Activated gamma-delta T cell treated with anti-CD3 and anti-CD28 coated beads, Interleukin-2, amount 50 U/mL, for 16 hours (primary cell): ENCODE results near the gene PRELID2.
"Not testable (repeated sequence)": the region's sequence is repeated elsewhere in the genome, so short reads cannot be mapped to it uniquely, and the experiment has no call there.

Experiments
- DNase-seq: peaks from one replicate; pipeline ENCODE4 v3.0.0-alpha.2; 2020; ENCODE audit warnings: low read depth

The PRELID2 gene

DNA sequence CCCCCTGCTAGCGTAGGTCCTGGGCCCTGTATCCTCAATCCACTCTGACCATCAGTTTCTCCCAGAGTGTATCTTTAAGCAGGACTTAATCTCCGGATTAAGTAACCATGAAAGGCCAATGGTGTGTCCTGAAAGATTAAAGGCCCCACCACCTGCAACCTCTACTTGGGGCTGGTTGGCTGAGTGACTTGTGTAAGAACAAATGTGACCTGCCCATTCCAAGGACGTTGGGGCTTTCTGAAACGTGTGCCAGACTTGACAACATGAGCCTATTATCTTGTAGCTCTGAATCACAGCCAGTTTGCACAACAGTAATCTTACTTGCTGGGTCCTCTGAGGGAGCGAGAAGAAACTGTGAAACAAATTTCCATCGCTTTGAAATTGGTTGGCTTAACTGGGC, 3.1 kb upstream of the PRELID2 start:
- DNase-seq = no peak

DNA sequence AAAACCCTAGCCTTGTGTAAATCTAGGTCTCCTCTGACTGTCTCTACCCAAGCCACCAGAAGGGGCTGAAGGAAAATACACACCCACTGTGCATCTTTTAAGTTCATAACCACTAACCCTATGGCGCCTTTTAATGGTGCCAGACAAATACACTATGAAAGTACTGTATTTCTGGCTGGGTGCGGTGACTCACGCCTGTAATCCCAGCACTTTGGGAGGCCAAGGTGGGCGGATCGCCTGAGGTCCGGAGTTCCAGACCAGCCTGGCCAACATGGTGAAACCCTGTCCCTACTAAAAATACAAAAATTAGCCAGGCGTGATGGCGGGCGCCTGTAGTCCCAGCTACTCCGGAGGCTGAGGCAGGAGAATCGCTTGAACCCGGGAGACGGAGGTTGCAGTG, 1.1 kb upstream of the PRELID2 start:
- DNase-seq = not testable (repeated sequence)

DNA sequence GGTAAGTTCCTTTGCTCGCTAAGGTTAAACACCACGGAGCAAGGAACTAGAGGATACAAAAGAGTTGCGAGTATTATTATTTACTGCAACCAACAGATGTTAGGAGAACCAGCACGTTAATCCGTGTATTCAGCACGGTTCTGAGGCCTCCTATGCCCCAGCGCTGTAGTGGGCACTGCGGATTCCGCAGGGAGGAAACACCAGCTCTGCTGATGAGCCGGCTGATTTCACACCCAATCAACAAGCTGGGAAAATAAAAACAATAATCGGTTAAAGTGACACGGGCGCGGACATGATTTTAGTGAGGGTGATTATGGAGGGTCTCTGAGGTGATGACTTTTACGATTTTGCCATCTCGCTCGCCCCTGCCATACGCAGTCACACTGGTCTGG, 702 bp upstream of the PRELID2 start:
- DNase-seq = no peak

DNA sequence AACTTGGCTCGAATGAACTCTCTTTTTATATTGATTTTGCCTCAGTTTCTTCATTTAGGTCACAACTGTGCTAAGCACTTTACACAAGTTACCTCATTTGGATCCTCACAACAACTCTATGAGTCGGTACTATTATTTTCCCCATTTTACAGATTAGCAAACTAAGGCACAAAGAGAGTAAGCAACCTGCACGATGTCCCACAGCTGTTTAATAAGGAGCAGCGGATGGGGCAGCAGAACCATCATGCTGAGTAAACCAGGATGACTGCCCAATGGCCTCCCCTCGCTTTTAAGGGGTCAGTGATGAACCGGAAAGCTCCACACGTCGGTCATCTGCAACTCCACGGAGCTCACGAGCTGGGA, 607 bp downstream of the PRELID2 start:
- no peak for DNase-seq

DNA sequence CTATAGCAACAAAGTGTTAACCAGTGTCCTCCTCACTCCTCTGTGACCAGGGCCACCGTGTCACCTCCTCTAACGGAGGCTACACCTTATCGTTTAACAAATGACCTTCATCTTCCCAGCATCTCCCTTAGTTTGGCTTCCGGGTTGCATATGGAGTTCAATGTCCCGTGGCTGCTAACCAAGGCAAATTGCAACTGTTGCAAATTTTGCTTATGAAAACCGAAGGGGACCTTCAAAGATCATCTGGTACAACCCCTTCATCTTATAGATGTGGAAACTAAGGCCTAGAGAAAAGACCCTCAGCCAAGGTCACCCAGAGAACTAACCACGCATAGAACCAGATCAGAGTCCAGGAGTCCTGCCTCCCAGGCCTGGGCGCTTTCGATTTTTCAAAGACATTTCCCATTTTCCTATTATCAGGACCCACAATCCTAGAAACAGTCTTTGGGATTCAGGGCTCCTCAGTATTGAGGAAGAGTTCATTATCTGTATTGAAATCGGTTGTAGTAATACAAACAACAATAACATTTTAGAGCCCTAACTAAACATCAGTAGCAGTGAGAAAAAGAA, 1.4 kb downstream of the PRELID2 start:
- DNase-seq = no peak

DNA sequence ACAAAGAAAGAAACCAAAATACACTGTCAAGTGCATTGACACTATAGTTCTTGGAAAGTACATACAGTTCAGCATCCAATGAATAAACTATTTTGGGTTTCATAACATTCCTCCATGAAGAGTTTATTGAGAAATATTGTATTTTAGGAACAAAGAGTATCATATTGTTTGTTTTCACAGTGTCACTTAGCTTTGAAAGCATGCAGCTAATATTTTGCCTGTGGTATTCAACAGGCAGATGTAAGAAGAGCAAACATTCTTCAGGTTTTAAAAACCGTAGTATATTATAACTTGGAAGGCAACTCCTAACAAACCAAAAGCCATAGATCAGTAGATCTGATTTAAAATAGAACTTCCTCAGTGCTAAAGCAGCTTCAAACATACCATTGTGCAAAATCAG, 4.5 kb downstream of the PRELID2 start:
- no peak for DNase-seq

DNA sequence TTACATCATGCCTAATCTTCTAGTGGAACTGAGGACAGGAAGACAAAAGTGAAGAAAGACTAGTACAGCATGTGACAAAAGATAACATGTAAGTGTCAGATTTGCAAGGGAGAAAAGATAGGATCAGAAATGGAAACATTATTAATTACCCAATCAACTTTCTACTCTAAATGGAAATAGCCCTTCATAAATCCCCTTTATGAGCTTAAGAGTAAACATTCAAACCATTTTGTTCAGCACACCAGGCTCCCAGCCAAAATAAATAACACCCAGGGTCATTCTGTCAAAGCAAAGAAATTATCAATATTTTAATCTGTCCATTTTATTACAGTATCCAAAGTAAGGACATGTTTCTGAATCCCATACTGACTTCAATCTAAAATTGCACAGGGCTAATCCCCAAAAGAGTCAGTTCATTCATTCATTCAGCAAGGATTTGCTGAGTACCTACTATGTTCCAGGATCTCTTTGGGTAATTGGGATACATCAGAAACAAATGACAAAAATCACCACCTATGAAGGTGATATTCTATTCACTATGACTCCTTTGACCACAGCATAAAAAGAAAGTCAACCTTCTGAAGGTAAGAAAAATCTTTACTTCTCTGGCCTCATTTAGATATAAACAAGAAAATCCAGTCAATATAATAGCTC, 5.3 kb downstream of the PRELID2 start:
- no peak for DNase-seq

DNA sequence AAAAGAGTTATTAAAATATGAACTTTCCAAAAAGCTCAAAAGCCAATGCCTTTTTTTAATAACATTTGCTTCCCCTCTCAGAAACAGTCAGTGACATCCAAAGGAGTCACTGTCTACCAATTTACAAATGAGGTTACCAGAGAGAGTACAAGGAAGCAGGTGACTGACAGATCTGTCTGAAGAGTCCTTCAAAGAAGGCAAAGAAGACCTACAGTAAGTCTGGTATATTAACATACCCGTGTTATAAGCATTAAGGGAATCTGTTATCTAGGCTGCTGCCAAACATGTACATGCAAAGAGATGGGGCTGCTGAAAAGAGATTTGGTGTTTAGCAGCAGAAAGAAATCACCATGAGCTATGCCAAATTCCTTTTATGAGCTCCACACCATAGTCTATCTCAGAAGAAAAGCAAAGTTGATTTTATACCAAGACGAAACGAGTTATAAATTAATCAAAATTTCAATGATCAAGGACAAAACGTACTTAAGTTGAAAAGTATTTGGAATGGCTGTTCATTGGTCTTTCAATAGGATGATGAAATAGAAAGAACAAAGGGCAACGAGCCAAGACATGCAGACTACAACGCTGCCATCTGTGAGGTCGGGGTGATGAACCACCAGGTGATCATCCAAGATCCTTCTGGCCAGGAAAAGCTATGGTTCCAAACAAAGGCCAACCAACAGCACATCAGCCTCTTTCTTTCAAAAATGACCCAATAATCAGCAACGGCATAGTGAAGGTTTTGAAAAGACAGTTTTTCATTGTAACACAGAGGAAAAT, 8.1 kb downstream of the PRELID2 start:
- no peak for DNase-seq

DNA sequence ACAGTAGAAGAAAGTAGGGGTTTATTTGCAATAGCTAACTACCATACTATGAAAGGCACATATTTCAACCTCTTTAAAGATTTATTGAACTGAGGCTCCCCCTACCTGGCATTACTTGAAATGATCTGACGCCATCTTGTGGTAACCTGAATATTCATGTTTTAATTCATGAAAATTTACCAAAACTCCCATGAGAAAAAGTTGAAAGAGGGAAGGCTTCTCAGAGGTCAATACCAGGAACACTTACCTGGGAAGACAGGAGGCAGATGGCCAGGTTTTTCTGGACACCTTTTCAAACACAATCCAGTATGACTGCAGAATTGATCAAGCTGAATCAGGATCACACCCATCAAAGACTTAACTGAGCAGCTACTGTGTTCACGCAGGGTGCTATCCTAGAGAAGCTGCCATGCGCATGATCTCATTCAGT, 9.4 kb downstream of the PRELID2 start:
- DNase-seq = no peak

DNA sequence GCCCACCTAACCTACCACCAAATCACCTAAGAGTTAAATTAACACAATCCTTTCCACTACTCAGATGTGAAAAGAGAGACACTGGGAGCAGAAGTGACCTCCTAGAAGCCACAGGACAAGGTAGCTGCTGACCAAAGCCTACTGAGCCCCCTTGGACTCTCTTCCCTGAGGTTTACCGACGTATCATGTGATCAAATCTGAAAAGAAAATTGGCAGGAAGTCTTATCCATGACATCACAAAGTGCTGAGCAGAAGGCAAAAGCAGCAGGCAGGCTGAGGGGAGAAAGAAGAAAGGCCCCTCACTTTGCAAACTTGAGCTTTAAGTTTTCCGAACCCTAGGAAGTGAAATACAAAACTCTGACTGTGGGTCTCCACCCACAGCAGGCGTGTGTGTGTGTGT, 11.1 kb downstream of the PRELID2 start:
- no peak for DNase-seq

DNA sequence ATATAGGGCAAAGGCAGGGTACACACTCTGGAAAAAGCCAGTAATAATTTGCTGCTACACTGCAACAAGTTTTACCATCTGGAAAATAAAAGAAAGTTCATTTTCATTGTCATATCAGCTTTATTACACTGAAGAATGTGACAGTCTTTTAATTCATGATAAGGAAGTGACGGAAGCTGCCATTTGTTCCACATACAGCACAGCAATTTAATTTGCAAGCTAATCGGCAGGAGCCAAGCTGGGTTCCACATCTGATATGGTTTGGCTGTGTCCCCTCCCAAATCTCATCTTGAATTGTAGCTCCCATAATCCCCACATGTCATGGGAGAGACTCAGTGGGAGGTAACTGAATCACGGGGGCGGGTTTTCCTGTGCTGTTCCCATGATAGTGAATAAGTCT, 16.5 kb downstream of the PRELID2 start:
- DNase-seq = no peak

DNA sequence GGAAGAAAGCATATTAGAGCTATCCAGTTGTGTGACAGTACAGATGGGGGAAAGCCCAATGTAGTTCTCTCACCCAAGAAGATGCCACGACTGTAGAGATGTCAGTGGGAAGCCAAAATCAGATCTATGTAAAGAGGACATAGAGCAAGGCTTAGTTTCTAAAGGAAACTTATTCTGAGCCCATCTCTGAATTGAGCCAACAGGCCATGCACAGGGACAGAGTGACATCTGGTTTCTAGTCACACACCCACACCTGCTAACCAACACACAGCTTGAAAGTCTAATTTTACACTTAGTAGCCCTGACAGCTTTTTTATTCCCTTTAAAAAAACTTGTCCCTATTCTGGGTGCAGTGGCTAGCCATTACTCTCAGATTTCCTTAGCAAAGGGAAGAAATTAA, 22.3 kb downstream of the PRELID2 start:
- DNase-seq = no peak

DNA sequence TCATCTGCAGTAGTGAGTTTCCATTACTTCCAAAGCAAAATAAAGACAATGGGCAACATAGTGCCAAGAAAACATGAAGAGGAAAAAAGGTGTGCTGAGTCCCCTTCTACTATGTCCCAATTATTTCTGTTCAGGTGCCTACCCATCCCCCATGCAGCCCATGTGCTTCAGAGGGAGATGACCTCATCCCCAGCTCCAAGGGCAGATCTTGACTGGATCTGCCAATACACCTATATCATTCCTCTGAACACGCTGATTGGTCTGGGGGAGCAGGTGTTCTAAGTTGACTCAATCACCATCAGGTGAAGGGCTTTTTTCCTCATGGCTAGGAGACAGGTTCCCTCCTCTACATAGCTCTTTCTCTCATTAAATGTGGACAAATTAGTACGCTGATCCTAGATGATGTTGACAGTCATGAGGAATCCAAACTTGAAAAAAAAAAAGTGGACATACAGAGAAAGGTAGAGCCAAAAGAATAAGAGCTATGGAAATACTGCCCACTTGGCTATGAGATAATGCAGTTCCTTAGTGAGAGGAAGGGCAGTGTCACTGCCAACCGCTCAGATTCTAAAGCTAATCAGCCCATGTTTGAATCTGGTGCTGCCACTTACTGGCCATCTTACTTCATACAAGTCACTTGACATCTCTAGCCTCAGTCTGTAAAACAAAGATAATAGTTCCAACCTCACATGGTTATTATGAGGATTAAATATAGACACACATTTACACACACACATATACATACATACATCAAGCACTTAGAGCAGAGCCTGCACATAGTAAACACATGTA, 23.1 kb downstream of the PRELID2 start:
- no peak for DNase-seq

DNA sequence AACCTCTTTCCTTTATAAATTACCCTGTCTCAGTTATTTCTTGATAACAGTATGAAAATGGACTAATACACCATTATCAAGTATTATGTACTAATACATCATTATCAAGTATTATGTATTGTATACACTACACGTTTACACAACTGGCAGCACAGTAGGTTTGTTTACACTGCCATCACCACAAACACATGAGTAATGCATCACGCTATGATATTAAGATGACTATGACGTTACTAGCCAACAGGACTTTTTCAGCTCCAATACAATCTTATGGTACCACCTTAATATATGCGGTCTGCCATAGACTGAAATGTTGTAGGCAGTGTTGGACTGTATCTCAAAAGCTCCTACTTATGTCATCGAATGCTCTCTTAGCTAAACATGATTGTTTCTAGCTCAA, 28.2 kb downstream of the PRELID2 start:
- no peak for DNase-seq

DNA sequence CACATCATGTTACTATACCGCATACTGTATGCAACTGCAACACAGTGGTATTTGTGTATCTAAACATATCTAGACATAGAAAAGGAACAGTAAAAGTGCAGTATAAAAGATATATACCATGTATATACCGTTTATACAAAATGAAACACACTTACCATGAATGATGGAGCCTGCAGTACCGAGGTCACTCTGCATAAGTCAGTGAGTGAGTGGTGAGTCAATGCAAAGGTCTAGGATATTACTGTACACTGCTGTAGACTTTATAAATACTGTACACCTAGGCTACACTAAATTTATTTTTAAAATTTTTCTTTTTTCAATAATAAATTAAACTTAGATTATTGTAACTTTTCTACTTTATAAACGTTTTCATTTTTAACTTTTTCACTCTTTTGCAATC, 29.3 kb downstream of the PRELID2 start:
- DNase-seq = no peak

DNA sequence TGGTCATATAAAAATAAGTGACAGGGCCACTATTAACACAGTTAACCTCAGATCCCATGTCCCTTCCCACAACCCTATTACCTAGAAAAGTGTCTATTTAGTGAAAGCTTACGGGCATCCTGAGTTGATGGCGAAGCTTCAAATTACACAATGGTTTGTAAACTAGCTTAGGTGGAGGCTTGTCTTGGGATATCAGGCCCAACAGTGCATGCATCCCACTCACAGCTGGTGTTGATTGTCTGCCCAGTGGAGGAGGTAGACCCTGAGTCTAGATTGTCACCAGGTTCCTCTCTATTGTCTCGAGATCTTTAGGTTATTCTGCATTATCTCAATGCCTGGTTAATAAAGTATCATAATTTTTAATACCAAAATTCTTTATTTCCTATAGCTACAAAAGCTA, 30.4 kb downstream of the PRELID2 start:
- DNase-seq = no peak

DNA sequence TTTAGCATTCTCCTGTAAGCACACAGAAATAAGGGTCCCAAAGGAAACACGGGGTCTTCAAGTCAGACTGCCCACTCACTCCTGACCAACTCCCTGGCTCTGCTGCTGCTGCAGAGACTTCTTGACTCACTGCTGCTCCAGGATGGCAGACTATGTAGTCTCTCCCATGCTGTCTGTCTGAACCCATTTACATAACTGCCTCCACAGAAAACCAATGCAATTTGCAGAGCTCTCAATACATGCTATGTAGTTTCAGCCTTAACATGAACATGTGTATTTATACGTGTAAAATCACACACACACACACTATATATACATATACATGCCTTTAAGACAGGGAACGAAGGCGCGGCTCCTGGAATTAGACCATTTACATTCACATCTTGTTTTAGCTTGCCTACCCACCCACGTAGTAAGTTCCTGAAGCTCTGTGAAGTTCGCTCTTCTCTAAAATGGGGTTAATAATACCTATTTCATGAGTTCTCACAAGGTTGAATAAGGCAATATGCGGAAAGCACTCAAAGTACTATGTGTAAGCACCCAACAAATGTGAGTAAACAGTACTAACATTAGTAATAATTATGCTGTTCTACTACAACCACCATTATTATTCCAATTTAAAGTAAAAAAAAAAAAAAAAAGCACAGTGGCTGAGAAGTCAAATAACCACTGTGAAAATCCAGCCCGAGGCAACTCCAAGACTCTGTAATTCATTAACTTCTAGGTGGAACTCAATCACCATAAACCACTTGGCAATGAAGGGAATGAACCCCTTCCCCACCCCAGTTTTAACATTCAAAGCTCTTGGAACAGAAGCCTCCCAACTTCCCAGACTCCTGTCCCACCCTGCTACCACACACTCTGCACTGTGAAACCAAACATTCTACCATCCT, 31.8 kb downstream of the PRELID2 start:
- DNase-seq = no peak

DNA sequence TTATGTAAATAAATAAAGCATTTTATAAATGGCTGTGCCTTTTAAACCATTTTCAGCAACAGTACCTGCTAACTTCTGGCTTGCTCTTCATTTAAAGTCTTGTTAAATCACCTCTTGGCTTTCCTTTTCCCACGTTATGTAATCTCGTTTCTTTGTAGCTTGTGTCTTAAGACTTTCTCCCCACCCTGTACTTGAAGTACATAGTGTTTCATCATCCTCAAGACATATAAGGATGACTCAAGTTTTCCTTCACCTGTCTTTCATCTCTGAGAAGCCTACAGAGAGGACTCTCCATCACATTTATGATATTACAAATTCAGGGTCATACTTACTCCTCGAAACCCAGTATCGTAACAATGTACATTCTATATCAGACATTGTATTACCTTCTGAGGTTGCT, 33.9 kb downstream of the PRELID2 start:
- DNase-seq = no peak

DNA sequence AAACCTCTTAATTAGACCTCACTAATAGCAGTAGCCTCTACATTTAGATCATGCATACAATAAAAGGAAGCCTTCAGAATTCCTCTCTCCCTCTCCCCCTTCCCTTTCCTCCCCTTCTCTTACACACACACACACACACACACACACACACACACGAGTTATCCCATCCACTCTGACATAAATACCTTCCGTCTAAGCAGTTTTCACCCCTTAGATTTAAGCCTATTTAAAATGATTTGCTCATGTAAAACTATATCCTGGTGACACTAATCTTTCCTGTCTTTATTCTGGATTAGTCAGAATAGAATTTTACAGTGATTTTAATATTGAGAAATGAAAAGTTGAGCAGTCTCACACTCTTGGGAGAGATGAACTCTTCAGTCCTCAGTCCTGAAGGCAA, 35.0 kb downstream of the PRELID2 start:
- no peak for DNase-seq

DNA sequence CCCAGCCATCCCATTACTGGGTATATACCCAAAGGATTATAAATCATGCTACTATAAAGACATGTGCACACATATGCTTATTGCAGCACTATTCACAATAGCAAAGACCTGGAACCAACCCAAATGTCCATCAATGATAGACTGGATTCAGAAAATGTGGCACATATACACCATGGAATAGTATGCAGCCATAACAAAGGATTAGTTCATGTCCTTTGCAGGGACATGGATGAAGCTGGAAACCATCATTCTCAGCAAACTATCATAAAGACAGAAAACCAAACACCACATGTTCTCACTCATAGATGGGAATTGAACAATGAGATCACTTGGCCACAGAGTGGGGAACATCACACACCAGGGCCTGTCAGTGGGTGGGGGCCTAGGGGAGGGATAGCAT, 36.6 kb downstream of the PRELID2 start:
- not testable (repeated sequence) for DNase-seq

DNA sequence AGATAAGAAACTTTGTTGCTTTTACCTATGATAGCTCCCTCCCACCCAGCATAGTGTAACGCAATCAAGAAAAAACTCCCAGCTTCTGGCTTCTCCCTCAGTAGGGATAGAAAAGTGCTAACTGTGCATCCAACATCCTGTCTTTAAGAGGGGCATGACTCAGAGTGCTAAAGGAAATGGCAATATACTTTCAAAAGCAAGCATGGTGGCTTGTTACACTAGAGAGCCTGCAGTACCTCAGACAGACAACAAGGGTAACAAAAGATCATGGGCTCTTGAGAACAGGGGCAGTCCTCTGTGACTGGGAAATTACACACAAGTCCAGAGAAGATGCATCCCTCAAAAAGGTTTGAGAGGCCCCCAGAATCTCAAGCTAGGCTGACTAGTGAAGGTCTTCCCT, 37.8 kb downstream of the PRELID2 start:
- DNase-seq = no peak

DNA sequence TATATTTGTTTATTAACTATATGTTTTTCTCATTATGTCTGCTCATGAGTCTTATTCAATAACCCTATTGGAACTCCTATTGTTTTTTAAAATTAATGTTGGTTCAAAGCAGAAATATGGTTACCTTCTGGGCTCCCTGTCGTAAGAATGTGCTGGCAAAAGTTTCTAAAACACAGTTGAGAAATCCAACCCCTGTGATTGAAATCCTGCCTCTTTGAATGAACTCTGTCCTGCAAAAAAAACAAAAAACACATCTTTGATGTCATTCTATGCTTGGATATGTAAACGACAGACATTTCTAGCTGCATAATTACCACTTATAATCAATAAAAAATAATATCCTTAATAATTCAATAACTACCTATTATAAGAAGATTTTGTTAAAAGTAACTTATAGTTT, 38.8 kb downstream of the PRELID2 start:
- DNase-seq = no peak
